ENCODE results near the gene CHCHD4. TPM values are rescaled to one million over a fixed set of nuclear protein-coding genes. Genes with fewer than 3 reads are reported as not detected.

Gene CHCHD4
- total and polyA plus RNA-seq, 10 of the 15 experiments (the other 5 are each of a cell fraction or from before 2014, with no cell fraction given): 21.0 to 46.8 (median 29.0) TPM

- Histone ChIP-seq H3K79me2 (ENCODE audit: control insufficient read depth, insufficient read depth, low read length) (no peaks in the 10 kb centered on the region), H3K4me2 (ENCODE audit: control insufficient read depth, insufficient read depth) (no peak overlapping the region), H2AFZ (ENCODE audit: control insufficient read depth, low read depth, low read length) (no peak overlapping the region), H3K4me1 (ENCODE audit: control insufficient read depth, insufficient read depth, low read length) (no peaks in the 10 kb centered on the region), H3K27me3 (replicated peaks in 1 of 2; ENCODE audit: control insufficient read depth in 2 of 2, insufficient read depth in 2 of 2, low read length in 1 of 2) (no peaks in the 10 kb centered on the region), H4K20me1 (ENCODE audit: control insufficient read depth, insufficient read depth) (no peaks in the 10 kb centered on the region), H3K9ac (ENCODE audit: control insufficient read depth, insufficient read depth, low read length) (no peak overlapping the region), H3K27ac (ENCODE audit: control insufficient read depth, insufficient read depth) (no peak overlapping the region), H3K36me3 (ENCODE audit: control insufficient read depth in 2 of 2, insufficient read depth in 2 of 2, low read length in 1 of 2) (peaks cover 12 to 28% of the 10 kb centered on the region in 2 experiments), H3K9me3 (replicated peaks; ENCODE audit: control insufficient read depth, insufficient read depth, low read length) (no peaks in the 10 kb centered on the region), H3K4me3 (no peak overlapping the region)
- ChIA-PET CTCF (no interaction called here), SMC1A (ENCODE audit: uncharacterized antibody, unreplicated experiment) (no interaction called here), POLR2A (no interaction called here), RAD21 (ENCODE audit: unreplicated experiment) (no interaction called here)
- WGBS (ENCODE audit: insufficient coverage, insufficient replicate concordance, low lambda C conversion rate, missing lambda C conversion rate): 90% methylated on average over 12 of the region's 12 CpGs
- ATAC-seq (no peak), FAIRE-seq (no peak), DNase-seq (ENCODE audit: low read depth, low spot score) (no peak)
- intact Hi-C loops (cut with micrococcal nuclease; ENCODE audit: unreplicated experiment): no loop called here
- TF ChIP-seq RBBP5 (conservative IDR thresholded peaks at IDR 0.05) (no peak), MXI1 (IDR thresholded peaks at IDR 0.05; ENCODE audit: low read depth, low read length) (no peak), SMAD5 (IDR thresholded peaks at IDR 0.05; ENCODE audit: low read depth) (no peak), BHLHE40 (IDR thresholded peaks at IDR 0.05; ENCODE audit: borderline replicate concordance in 1 of 2, low read depth in 2 of 2, low read length in 1 of 2) (no peak), PAX5 (IDR thresholded peaks at IDR 0.05; ENCODE audit: borderline replicate concordance, low read depth, low read length) (no peak), RUNX3 (IDR thresholded peaks at IDR 0.05; ENCODE audit: low read length) (no peak), YBX1 (IDR thresholded peaks at IDR 0.05) (no peak), ZBTB11 (CRISPR knock-in tag; IDR thresholded peaks at IDR 0.05) (no peak)
- in situ Hi-C loops (cut with MboI): no loop called here
- no TSS peak for BruUV-seq (replicated peaks)
These were observed 26.9 kb upstream of the CHCHD4 start for GRCh38 chr3:14151471-14152083.

Data from GM12878 (cell line).